ENCODE measurements around the gene GPX7. TPM values are rescaled to one million over a fixed set of nuclear protein-coding genes. Genes with fewer than 3 reads are reported as not detected.

Gene GPX7
- total RNA-seq, 1 donor from 2014 or later = 57.7 TPM

DNA sequence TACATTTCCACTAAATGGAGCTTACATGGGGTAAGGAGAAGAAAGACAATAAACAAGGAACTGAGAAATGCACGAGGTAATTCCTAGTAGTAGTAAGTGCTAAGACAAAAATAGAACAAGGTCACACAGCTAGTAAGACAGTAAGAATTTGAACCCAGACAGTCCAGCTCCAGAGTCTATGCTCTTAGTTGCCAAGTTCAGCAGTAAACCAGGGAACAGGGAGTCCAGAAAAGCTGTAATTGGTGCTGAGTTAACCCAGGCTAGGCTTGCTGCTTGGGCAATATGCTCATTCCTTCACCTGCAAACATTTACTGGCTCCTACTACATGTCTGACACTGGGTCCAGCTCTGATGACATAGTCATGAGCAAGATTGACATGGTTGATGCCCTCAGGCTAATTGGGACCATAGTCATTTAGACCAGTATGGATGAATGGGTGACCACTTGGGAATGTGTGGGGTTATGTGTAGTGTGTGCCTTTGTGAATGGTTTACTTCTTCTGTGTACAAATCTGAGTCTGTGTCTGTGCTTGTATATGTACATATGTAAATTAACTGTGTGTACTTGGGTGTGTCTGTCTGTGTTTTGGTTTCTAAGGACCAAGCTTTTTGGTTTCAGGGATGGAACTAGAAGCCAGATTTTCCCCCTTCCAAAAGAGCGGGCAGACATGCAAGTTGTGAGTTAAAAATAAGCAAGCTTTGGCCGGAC, 2.0 kb downstream of the GPX7 start:
- no peak for DNase-seq (ENCODE audit: low spot score in 2 of 2, unreplicated experiment in 2 of 2)
- no peaks in the 10 kb centered on the region for H3K27me3 Mint-ChIP-seq (ENCODE audit: low read depth)
- H3K9me3 Mint-ChIP-seq = no peaks in the 10 kb centered on the region
- peaks cover 25% of the 10 kb centered on the region for H3K4me1 Mint-ChIP-seq
- TF ChIP-seq, protein P1, sequence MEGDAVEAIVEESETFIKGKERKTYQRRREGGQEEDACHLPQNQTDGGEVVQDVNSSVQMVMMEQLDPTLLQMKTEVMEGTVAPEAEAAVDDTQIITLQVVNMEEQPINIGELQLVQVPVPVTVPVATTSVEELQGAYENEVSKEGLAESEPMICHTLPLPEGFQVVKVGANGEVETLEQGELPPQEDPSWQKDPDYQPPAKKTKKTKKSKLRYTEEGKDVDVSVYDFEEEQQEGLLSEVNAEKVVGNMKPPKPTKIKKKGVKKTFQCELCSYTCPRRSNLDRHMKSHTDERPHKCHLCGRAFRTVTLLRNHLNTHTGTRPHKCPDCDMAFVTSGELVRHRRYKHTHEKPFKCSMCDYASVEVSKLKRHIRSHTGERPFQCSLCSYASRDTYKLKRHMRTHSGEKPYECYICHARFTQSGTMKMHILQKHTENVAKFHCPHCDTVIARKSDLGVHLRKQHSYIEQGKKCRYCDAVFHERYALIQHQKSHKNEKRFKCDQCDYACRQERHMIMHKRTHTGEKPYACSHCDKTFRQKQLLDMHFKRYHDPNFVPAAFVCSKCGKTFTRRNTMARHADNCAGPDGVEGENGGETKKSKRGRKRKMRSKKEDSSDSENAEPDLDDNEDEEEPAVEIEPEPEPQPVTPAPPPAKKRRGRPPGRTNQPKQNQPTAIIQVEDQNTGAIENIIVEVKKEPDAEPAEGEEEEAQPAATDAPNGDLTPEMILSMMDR (IDR thresholded peaks at IDR 0.05; ENCODE audit: unreplicated experiment) = no peak
- H3K27ac Mint-ChIP-seq = no peak overlapping the region
- no peak overlapping the region for H3K4me3 Mint-ChIP-seq
- peaks cover 24% of the 10 kb centered on the region for H3K36me3 Mint-ChIP-seq

DNA sequence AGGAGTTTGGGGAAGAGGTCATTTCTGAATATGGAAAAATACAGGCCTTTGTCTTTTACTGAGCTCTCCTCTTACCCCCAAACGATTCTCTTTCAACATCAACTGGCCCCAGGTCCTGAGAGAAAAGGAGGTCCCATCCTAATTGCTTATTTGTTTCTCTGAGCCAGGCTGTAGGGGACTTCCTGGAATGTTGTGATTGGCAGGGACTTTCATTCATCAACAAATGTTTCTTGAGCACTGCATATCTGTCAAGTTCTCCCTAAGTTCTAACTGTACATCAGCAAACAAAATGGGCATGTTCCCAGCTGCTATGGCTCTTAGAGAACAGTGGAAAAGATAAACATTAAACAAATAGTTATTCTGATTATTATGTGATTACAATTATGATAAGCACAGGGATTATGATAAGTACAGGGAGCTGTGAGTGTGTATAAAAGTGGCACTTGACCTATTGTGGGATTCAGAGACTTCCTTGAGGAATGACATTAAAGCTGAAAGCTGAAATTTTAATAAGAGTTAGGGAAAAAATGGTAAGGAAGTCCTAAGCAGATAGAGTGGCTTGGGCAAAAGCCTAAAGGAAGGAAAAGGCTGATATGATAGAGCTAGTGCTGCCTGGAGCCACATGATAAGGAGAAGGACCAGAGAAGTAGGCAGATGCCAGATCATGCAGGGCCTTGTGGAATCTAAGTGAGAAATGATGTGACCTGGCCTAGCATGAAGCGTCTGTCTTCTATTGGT, 11.6 kb downstream of the GPX7 start:
- no peak for DNase-seq (ENCODE audit: low spot score in 2 of 2, unreplicated experiment in 2 of 2)
- H3K27me3 Mint-ChIP-seq (ENCODE audit: low read depth) = no peaks in the 10 kb centered on the region
- H3K9me3 Mint-ChIP-seq = no peaks in the 10 kb centered on the region
- peaks cover 16% of the 10 kb centered on the region for H3K36me3 Mint-ChIP-seq
- no peak overlapping the region for H3K27ac Mint-ChIP-seq
- TF ChIP-seq, protein P1 (IDR thresholded peaks at IDR 0.05; ENCODE audit: unreplicated experiment) = no peak
- H3K4me1 Mint-ChIP-seq = no peaks in the 10 kb centered on the region
- H3K4me3 Mint-ChIP-seq = no peak overlapping the region

DNA sequence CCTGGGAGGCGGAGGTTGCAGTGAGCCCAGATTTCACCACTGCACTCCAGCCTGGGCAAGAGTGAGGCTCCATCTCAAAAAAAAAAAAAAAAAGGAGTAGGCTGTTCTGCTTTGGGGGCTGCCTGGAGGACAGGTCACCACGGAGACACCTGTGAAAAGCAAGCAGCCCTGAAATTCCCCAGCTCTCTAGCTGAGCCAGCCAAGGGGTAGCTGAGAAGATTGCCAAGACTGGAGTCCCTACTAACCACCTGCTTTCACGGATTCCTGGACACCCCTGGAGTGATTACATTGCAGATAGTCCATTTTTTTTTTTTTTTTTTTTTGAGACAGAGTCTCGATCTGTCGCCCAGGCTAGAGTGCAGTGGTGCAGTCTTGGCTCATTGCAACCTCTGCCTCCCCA, 12.5 kb downstream of the GPX7 start:
- Mint-ChIP-seq H3K27me3 (ENCODE audit: low read depth) (no peaks in the 10 kb centered on the region), H3K9me3 (no peaks in the 10 kb centered on the region), H3K36me3 (peaks cover 16% of the 10 kb centered on the region), H3K4me1 (no peaks in the 10 kb centered on the region), H3K27ac (no peak overlapping the region), H3K4me3 (no peak overlapping the region)
- DNase-seq (ENCODE audit: low spot score in 2 of 2, unreplicated experiment in 2 of 2) = no peak
- TF ChIP-seq, protein P1 (IDR thresholded peaks at IDR 0.05; ENCODE audit: unreplicated experiment) = no peak

DNA sequence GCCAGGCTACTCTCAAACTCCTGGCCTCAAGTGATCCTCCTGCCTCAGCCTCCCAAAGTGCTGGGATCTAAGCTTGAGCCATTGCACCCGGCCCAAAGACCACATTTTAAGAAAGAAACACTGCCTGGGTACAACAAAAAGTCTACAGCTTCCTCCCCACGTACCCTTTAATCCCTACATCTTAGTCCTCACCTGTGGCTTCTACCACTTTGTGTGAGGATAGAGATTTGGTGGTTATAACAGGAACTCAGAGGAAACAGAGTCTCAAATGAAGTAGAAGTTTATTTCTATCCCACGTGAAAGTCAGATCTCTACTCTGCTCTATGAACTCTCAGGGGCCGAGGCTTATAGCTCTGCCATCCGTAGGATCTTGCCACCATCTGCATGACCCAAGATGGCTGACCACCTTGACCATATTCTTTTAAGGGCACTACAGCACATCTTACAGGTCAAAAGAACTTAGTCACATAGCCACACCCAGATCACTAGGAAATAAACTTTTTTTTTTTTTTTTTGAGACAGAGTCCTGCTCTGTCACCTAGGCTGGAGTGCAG, 13.4 kb downstream of the GPX7 start:
- TF ChIP-seq, protein P1 (IDR thresholded peaks at IDR 0.05; ENCODE audit: unreplicated experiment) = no peak
- H3K27me3 Mint-ChIP-seq (ENCODE audit: low read depth) = no peaks in the 10 kb centered on the region
- peaks cover 16% of the 10 kb centered on the region for H3K36me3 Mint-ChIP-seq
- H3K4me1 Mint-ChIP-seq = no peaks in the 10 kb centered on the region
- H3K4me3 Mint-ChIP-seq = no peak overlapping the region
- H3K9me3 Mint-ChIP-seq = peaks cover 3% of the 10 kb centered on the region
- H3K27ac Mint-ChIP-seq = no peak overlapping the region
- DNase-seq (ENCODE audit: low spot score in 2 of 2, unreplicated experiment in 2 of 2) = no peak

DNA sequence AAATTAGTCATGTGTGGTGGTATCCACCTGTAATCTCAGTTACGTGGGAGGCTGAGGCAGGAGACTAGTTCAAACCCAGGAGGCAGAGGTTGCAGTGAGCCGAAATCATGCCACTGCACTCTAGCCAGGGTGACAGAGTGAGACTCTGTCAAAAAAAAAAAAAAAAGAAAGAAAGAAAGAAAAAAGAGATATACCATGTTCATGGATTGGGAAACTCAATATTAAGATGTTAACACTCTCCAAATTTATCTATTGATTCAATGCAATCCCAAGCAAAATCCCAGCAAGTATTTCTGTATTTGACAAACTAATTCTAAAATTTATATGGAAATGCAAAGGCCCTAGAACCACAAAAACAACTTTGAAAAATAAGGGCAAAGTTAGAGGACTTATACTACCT, 19.8 kb downstream of the GPX7 start:
- no peak for DNase-seq (ENCODE audit: low spot score in 2 of 2, unreplicated experiment in 2 of 2)
- Mint-ChIP-seq H3K9me3 (peaks cover 11% of the 10 kb centered on the region), H3K27ac (no peak overlapping the region), H3K36me3 (peaks cover 25% of the 10 kb centered on the region), H3K4me1 (no peaks in the 10 kb centered on the region), H3K4me3 (no peak overlapping the region), H3K27me3 (ENCODE audit: low read depth) (no peaks in the 10 kb centered on the region)
- TF ChIP-seq, protein P1 (IDR thresholded peaks at IDR 0.05; ENCODE audit: unreplicated experiment) = no peak
